Stomach smooth muscle (tissue), 2 donors: Measurements from ENCODE around the gene COQ7.

Experiments
- H3K27ac ChIP-seq: one replicate; pipeline ENCODE4 v1.7.0; 2013; ENCODE audit warnings: mild to moderate bottlenecking, low read length, inconsistent platforms
- H3K27me3 ChIP-seq, 2 donors: one replicate each; pipeline ENCODE4 v1.7.0; 2013; ENCODE audit warnings: low read length in 2 of 2; ENCODE audit not compliant: insufficient read depth in 2 of 2, control insufficient read depth in 1 of 2
- H3K36me3 ChIP-seq, 2 donors: one replicate each; pipeline ENCODE4 v1.7.0; 2013; ENCODE audit warnings: low read length in 2 of 2; ENCODE audit not compliant: control insufficient read depth in 2 of 2, insufficient read depth in 2 of 2
- H3K4me1 ChIP-seq: one replicate; pipeline ENCODE4 v1.7.0; 2013; ENCODE audit warnings: low read length; ENCODE audit not compliant: control insufficient read depth, insufficient read depth
- H3K4me3 ChIP-seq, 2 donors: one replicate each; pipeline ENCODE4 v1.7.0; 2013; ENCODE audit warnings: low read length in 2 of 2
- H3K9ac ChIP-seq, 2 donors: one replicate each; pipeline ENCODE4 v1.7.0; 2013; ENCODE audit warnings: low read length in 2 of 2, mild to moderate bottlenecking in 1 of 2
- H3K9me3 ChIP-seq, 2 donors: one replicate each; pipeline ENCODE4 v1.7.0; 2013; ENCODE audit warnings: low read length in 2 of 2; ENCODE audit not compliant: control insufficient read depth in 2 of 2
- donor health status: healthy.
- donor health status: Pancreatic carcinoma.

Gene COQ7

DNA sequence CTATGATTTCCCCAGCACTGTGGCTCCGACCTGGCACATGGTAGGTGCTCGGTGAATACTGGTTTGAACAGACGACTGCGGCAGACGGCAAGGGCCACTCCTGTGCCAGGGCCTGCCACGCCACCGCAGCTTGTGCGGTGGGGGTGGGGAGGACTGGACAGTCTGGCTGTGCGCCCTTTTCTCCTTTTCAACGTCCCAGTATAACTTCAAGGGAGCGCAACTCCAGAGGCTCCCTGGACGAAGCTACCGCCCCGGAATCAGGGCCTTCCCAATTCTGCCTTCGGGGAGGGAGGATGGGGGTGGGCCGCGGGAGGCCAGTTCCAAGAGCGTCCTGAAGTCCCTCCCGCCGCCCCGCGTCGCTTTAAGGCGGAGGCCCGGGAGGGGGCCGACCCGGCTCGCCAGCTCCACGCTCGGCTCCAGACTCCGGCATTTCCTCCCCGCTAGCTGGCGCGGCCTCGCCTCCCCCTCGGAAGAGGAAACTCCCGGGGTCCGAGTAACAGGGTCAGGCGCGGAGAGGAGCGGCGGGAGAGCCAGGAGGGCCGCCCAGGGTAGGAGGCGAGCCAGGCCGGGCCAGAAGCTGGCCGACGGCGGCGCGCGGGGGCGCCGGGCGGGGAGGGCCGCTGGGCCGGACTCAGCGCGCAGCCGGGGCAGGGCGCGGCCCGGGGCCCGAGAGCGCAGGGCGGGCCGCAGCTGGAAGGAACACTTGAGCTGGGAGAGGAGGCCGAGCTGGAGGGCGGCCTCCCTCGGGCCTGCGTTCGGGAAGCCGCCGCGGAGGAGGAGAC, 46.4 kb downstream of the COQ7 start, which contains the start of gene ITPRIPL2:
TSS of gene ITPRIPL2 (plus strand) at position 388 of the 782 bp plus-strand sequence. CDS start 498 bp downstream, outside the sequence.
- H3K4me1 ChIP-seq = peaks cover 32% of the 10 kb centered on the region
- peak within 1 kb of the TSS; percentile 75 to 83 for H3K4me3 ChIP-seq
- H3K9ac ChIP-seq = peak within 1 kb of the TSS; percentile 79 to 82
- no peaks in the 10 kb centered on the region for H3K27me3 ChIP-seq
- peak within 1 kb of the TSS; percentile 76 for H3K27ac ChIP-seq
- H3K9me3 ChIP-seq = no peaks in the 10 kb centered on the region
- peaks cover 0 to 4% of the 10 kb centered on the region in 2 donors for H3K36me3 ChIP-seq

DNA sequence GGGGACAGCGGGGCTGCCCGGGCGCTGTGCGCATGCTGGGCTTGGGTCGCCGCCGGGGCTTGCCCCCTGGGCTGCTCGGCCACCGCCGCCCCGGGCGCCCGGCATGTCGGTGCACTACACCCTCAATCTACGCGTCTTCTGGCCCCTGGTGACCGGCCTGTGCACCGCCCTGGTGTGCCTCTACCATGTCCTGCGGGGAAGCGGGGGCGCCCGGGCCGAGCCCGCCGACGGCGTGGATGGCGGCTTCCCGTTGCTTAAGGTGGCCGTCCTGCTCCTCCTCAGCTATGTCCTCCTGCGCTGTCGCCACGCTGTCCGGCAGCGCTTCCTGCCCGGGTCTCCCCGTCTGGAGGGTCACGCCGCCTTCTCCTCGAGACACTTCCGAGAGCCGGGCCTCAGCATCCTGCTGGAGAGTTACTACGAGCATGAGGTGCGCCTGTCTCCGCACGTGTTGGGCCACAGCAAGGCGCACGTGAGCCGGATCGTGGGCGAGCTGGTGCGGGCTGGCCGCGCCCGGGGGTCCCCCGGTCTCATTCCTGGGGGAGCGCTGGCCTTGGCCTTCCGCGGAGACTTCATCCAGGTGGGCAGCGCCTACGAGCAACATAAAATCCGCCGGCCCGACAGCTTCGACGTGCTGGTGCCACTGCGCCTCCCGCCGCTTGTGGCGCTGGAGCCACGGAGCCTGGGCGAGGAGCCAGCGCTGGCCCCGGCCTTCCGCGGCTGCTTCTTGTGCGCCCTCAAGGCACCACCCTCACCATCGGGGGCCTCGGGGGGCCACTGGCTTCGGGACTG, 47.1 kb downstream of the COQ7 start:
- Histone ChIP-seq H3K4me1 (peaks cover 32% of the 10 kb centered on the region), H3K27me3 (no peaks in the 10 kb centered on the region), H3K36me3 (peaks cover 0 to 4% of the 10 kb centered on the region in 2 donors), H3K9ac (peak overlapping the region; percentile 68 to 82), H3K4me3 (peak overlapping the region; percentile 75 to 83), H3K9me3 (no peaks in the 10 kb centered on the region), H3K27ac (peak overlapping the region; percentile 76)

DNA sequence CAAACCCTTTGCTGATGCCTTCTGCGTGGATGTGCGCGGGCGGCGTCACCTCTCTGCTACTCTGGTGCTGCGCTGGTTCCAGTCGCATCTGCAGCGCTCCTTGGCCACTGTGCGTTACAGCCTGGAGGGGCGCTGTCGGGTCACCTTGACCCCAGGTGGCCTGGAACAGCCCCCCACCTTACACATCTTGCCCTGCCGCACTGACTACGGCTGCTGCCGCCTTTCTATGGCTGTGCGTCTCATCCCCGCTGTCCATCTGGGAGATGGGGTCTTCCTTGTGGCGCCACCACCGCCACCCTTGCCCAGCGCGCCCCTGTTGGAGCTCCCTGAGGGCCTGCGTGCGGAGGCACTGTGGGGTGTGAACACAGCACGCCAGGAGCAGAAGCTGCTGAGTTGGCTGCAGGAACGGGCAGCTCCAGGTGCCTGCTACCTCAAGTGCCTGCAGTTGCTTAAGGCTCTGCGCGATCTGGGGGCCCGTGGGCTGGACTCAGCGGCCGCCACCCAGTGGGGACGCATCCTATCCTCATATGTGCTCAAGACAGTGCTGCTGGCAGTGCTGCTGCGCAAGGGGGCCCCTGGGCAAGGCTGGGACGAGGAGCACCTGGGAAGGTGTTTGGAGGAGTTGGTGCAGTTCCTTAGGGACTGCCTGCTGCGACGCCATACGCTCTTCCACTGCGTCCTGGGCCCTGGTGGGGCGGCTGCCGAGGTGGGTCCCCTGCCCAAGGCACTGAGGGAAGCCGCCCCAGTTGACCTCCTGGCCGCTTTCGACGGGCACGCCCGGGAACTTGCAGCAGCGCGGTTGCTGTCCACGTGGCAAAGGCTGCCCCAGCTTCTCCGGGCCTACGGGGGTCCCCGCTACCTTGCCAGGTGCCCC, 48.0 kb downstream of the COQ7 start:
- H3K36me3 ChIP-seq = peaks cover 0 to 4% of the 10 kb centered on the region in 2 donors
- peak overlapping the region; percentile 76 for H3K27ac ChIP-seq
- H3K4me3 ChIP-seq = peak overlapping the region; percentile 75 to 83
- H3K27me3 ChIP-seq = no peaks in the 10 kb centered on the region
- H3K4me1 ChIP-seq = peaks cover 32% of the 10 kb centered on the region
- no peaks in the 10 kb centered on the region for H3K9me3 ChIP-seq
- H3K9ac ChIP-seq = no peak overlapping the region

DNA sequence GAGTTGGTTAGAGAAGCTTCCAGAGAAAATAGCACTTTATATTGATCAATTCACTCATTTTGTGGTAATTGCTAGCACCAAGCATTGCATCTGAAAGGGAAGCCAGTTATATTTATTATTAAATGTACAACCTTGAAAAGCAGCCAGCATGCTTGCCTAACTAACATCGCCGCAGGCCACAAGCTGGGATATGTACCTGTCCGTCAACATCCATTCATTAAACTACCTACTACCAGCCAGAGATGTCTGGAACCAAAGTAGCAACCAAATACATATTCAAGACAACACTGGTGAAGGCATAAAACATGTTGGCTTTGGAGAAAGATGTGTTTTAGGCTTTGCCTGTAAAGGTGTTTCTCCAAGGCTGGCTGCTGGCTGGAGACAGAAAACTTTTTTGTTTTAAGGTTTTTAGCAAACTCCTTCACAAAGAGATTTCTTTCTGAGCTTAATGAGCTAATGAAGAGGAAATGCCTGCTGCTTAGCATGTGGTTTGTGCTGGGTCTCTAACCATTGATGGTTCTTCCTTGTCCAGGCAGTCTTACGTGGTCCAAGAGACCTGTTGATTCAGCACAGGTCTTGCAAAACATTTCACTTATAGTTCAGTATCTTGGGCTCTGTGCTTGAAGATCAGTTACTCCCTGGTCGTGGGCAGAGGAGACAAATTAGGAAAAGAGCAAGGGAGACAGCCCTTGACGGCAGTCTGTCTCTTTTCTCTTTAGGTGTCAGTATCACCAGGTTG, 49.5 kb downstream of the COQ7 start:
- H3K27ac ChIP-seq = peak overlapping the region; percentile 11
- no peaks in the 10 kb centered on the region for H3K27me3 ChIP-seq
- H3K4me1 ChIP-seq = peaks cover 32% of the 10 kb centered on the region
- peak overlapping the region in 1 of 2 donors; percentile 29 for H3K4me3 ChIP-seq
- no peak overlapping the region for H3K9ac ChIP-seq
- H3K36me3 ChIP-seq = peaks cover 4 to 8% of the 10 kb centered on the region in 2 donors
- H3K9me3 ChIP-seq = no peaks in the 10 kb centered on the region

DNA sequence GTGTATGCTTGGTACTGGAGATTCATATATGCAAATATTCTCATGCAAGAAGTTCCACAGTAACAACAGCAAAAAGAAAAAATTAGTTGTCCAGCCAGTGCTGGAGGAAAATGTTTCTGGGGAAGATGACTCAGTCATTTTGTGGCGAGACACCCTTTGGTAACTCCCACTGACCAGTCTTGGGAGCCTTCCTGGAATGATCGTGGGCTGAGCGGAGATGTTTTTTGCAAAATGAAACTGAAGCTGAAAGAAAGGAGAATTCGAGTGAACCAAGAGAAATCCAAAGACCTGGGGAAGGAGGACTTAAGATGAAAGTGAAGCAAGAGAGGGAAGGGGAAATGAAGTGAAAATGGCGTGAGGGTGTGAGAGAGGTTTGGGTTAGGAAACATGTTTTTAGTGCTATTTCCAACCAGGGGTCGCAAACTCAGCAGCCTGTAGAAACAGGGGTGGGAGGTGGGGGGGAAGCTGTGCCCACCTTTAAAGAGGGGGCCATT, 51.6 kb downstream of the COQ7 start:
- Histone ChIP-seq H3K4me3 (peak overlapping the region; percentile 40 to 41), H3K36me3 (peaks cover 4 to 9% of the 10 kb centered on the region in 2 donors), H3K27ac (no peak overlapping the region), H3K9me3 (no peaks in the 10 kb centered on the region), H3K9ac (peak overlapping the region; percentile 1 to 63), H3K27me3 (no peaks in the 10 kb centered on the region), H3K4me1 (peaks cover 28% of the 10 kb centered on the region)

DNA sequence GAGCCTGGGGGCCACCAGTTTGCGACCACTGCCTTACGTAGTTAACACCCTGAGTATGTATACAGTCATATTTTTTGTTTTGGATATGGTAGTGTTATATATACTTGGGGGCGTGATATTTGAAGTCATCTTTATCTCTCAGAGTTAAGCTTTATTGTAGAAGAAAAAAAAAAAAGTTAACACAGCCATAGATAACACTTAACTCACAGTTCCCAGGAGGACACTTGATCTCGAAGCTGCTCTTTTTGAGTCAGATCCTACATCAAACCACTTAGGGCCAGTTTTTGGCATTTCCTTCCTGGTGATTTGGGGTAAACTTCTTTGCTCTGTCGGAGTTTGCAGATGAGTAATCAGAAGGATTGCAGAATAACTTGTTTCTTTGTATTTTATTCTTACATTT, 52.1 kb downstream of the COQ7 start:
- Histone ChIP-seq H3K4me1 (peaks cover 24% of the 10 kb centered on the region), H3K4me3 (peak overlapping the region in 1 of 2 donors; percentile 41), H3K36me3 (peaks cover 4 to 9% of the 10 kb centered on the region in 2 donors), H3K27me3 (no peaks in the 10 kb centered on the region), H3K9ac (peak overlapping the region in 1 of 2 donors; percentile 63), H3K9me3 (no peaks in the 10 kb centered on the region), H3K27ac (no peak overlapping the region)

DNA sequence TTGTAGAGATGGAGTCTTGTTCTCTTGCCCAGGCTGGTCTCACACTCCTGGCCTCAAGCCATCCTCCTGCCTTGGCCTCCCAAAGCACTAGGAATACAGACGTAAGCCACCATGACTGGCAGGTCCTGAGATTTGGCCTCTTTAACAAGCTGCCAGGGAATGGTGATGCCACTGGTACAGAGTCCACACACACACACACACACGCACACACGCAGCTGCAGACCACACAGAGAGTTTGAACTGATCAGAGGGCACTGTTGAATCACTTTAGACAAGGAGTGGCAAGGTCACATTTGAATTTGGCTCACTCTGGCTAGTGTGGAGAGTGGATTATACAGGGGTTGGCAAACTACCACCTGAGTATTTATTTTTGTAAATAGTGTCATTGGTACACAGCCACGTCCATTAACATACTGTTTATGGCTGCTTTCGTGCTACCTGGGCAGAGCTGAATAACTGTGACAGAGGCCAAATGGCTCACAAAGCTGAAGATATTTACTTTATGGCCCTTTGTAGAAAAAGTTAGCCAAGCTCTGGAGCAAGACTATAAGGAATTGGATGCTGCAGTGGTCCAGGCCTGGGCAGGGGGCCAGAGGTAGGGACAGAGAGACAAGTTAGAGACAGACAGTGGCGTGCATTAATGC, 56.2 kb downstream of the COQ7 start:
- no peak overlapping the region for H3K27ac ChIP-seq
- H3K9ac ChIP-seq = no peak overlapping the region
- H3K4me1 ChIP-seq = no peaks in the 10 kb centered on the region
- H3K4me3 ChIP-seq = no peak overlapping the region
- H3K36me3 ChIP-seq = peaks cover 4 to 5% of the 10 kb centered on the region in 2 donors
- H3K9me3 ChIP-seq = no peaks in the 10 kb centered on the region
- no peaks in the 10 kb centered on the region for H3K27me3 ChIP-seq

DNA sequence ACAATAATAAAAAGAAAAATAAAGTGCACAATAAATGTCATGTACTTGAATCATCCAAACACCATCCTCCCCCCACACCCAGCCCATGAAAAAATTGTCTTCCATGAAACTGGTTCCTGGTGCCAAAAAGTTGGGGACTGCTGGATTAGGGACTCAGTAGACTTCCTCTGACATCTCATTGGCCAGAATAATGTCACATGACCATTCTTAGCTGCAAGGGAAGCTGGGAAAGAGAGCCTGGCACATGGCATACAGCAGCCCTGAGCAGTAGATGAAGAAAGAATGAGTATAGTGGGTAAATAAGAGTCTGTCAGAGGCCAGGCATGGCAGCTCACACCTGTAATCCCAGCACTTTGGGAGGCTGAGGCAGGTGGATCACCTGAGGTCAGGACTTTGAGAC, 58.9 kb downstream of the COQ7 start:
- Histone ChIP-seq H3K4me3 (no peak overlapping the region), H3K27ac (no peak overlapping the region), H3K27me3 (no peaks in the 10 kb centered on the region), H3K9me3 (no peaks in the 10 kb centered on the region), H3K9ac (no peak overlapping the region), H3K4me1 (peaks cover 5% of the 10 kb centered on the region), H3K36me3 (peaks cover 1 to 5% of the 10 kb centered on the region in 2 donors)

DNA sequence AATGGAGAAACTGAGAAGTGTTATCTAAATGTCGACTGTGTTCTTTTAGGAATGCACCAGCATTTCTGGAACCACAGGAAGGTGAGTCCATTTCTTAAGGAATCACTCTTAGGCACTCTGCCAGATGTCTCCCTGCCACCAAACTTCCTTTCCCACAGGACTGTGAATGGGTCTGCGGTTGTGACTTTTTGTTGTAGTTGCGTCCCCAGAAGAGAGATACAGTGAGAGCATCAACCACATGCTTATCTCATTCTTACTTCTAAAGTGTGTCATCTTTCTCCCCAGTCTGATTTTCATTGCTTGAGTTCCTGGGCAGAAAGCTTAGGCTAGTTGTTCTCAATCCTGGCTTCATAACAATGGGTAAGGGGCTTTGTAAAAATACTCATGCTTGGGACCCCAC, 59.8 kb downstream of the COQ7 start:
- Histone ChIP-seq H3K36me3 (no peaks in the 10 kb centered on the region), H3K9me3 (no peaks in the 10 kb centered on the region), H3K27me3 (no peaks in the 10 kb centered on the region), H3K4me1 (peaks cover 11% of the 10 kb centered on the region), H3K27ac (no peak overlapping the region), H3K9ac (no peak overlapping the region), H3K4me3 (no peak overlapping the region)
